K562 (cell line): ENCODE data around the gene BTRC. TPM values are rescaled to one million over a fixed set of nuclear protein-coding genes. Genes with fewer than 3 reads are reported as not detected.

Source experiments
- DIDO1 ChIP-seq: fragments of 450-650 bp; IDR thresholded peaks from 2 replicates; pipeline ENCODE4 v1.6.1; 2016; ENCODE audit warnings: low read depth, missing biosample characterization, missing genetic modification characterization
- E2F8 ChIP-seq: fragments of 450-650 bp; IDR thresholded peaks from 2 replicates; pipeline ENCODE4 v1.7.1; 2018; ENCODE audit warnings: mild to moderate bottlenecking, low read depth; ENCODE audit not compliant: partially characterized antibody
- ELK1 ChIP-seq: sonication (generic); formaldehyde crosslinking; IDR thresholded peaks from 2 replicates; pipeline ENCODE4 v1.8.1; 2022; ENCODE audit warnings: missing genetic modification reagents
- ESRRA ChIP-seq: fragments of 450-650 bp; IDR thresholded peaks from 2 replicates; pipeline ENCODE4 v1.6.1; 2014; ENCODE audit warnings: low read depth, mild to moderate bottlenecking, moderate library complexity, borderline replicate concordance
- ETS2 ChIP-seq: IDR thresholded peaks from 2 replicates; pipeline ENCODE4 v1.6.1; 2016; ENCODE audit warnings: borderline replicate concordance, missing genetic modification characterization, mild to moderate bottlenecking, moderate library complexity, missing compliant biosample characterization; ENCODE audit not compliant: poor library complexity, severe bottlenecking
- IRF2 ChIP-seq: sonication (generic); formaldehyde crosslinking; IDR thresholded peaks from 2 replicates; pipeline ENCODE4 v1.8.1; 2022; ENCODE audit warnings: mild to moderate bottlenecking, missing genetic modification reagents
- NKRF ChIP-seq: fragments of 450-650 bp; IDR thresholded peaks from 2 replicates; pipeline ENCODE4 v1.6.1; 2016; ENCODE audit warnings: borderline replicate concordance
- OTX1 ChIP-seq: fragments of 450-650 bp; formaldehyde crosslinking; IDR thresholded peaks from 2 replicates; pipeline ENCODE4 v1.4.0; 2022; ENCODE audit warnings: mild to moderate bottlenecking
- SMARCE1 ChIP-seq: fragments of 450-650 bp; IDR thresholded peaks from 2 replicates; pipeline ENCODE4 v1.7.1; 2016; ENCODE audit warnings: mild to moderate bottlenecking
- TBL1XR1 ChIP-seq, 2 experiments: IDR thresholded peaks; 2 replicates each; pipeline ENCODE4 v1.6.1; 2012; ENCODE audit warnings: improper control_type of control experiment in 2 of 2, low read length in 2 of 2, mild to moderate bottlenecking in 1 of 2
- polyA plus RNA-seq, 8 experiments: library from polyadenylated mRNA; depleted of rRNA in 4 of 8; stranded (reverse) in 5 of 8; unstranded in 3 of 8; fragments of >200 nt; fragmentation: Nextera tagmentation in 2 of 8; fragmentation: Illumina TruSeq in 1 of 8; extraction: Ambion mirVana in 2 of 8; extraction: Trizol in 1 of 8; gene quantifications; 2 replicates each; pipeline versions ENCODE4 v1.2.1 to v1.2.3, GENCODE V29; 2011 to 2014; ENCODE audit warnings: inconsistent platforms in 1 of 8, missing spikeins in 1 of 8
- total RNA-seq, 7 experiments: library from RNA; depleted of rRNA in 6 of 7; stranded (reverse); fragments of >200 nt in 6 of 7; fragmentation: Illumina TruSeq in 2 of 7; extraction: Trizol in 2 of 7; gene quantifications; 2 replicates each; pipeline versions ENCODE4 v1.2.1 to v1.2.3, GENCODE V29; 2011 to 2021; ENCODE audit warnings: low replicate concordance in 1 of 7

Gene BTRC
- total and polyA plus RNA-seq, 9 of the 15 experiments (the other 6 are each of a cell fraction or from before 2014, with no cell fraction given): 1.6 to 15.4 (median 7.0) TPM

- TF ChIP-seq ELK1 (CRISPR knock-in tag) (no peak), TBL1XR1 (IDR thresholded peaks at IDR 0.05; ENCODE audit: low read length in 2 of 2) (no peak), SMARCE1 (no peak), ETS2 (tag) (no peak), DIDO1 (tag) (peak; percentile 69; the same call in 1 of the 2 replicates), E2F8 (peak; percentile 61), ESRRA (no peak), OTX1 (CRISPR knock-in tag) (no peak), NKRF (peak; percentile 88), IRF2 (CRISPR knock-in tag) (no peak)
Measured at GRCh38 chr10:101587725-101588653, 234.0 kb downstream of the BTRC start, which contains the start of the genes DPCD and POLL (continued).
